ENCODE data around the gene ABTB2.

GRCh38 chr11:34208266-34209135 is 149.3 kb downstream of the ABTB2 start:
- TF ChIP-seq BHLHE40 (IDR thresholded peaks at IDR 0.05; ENCODE audit: borderline replicate concordance) (no peak), HDGF (IDR thresholded peaks at IDR 0.05; ENCODE audit: borderline replicate concordance) (no peak), L3MBTL2 (conservative IDR thresholded peaks at IDR 0.05) (no peak), FOXA1 (IDR thresholded peaks at IDR 0.05) (no peak), ELF4 (IDR thresholded peaks at IDR 0.05) (no peak)

Measured in HEK293T (cell line).